Measurements from ENCODE around the gene SUN1.

- no peak for TF ChIP-seq CTCF (IDR thresholded peaks at IDR 0.05; ENCODE audit: poor library complexity)
- no peak for TF ChIP-seq EZH2phosphoT487 (IDR thresholded peaks at IDR 0.05; ENCODE audit: low read depth, severe bottlenecking, unreplicated experiment)
Measured at GRCh38 chr7:894164-894867, 62.0 kb downstream of the SUN1 start.
